AG09319 (cell line): ENCODE data around the gene CAPN11.

Experiments used
- DNase-seq: peaks from one replicate; pipeline ENCODE4 v3.0.0-alpha.2; 2010; ENCODE audit warnings: low read depth; ENCODE audit errors: extremely low read depth
- CTCF ChIP-seq: IDR thresholded peaks from 2 replicates; pipeline ENCODE4 v1.5.1; 2011; ENCODE audit warnings: low read depth, mild to moderate bottlenecking, inconsistent platforms, low read length, moderate library complexity

The CAPN11 gene

DNA sequence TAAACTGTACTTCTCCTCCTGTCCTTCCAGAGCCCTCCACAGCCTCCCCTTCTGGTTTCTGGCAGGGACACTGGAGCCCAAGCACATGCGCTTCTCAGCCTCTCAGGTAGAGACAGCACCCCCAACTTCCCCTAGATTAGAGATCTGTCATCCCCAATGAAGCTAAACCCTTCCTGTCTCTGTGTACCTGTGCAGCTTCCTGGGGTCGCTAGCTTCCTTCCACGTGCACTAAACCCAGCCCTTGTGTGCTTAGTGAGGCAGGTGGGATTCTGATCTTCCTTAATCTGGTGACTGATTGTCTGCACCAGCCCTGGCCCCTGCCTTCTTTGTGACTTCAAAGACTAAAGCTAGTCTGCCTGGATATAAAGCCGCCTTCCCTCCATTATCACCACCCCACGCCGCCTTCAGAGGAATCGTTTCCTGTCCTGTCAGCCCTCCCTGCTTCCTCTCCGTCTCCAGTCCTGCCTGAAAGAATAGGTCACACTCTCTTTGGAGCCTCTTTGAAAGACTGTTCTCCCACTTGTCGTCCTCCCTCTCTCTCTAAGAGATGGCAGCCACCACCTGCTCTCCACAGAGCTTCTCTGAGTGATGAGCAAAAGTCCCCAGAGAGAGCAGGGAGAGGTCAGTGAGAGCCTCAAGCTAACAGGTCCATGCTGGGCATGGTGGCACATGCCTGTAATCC, 27.5 kb downstream of the CAPN11 start:
- DNase-seq, result no peak
- TF ChIP-seq CTCF, result no peak

DNA sequence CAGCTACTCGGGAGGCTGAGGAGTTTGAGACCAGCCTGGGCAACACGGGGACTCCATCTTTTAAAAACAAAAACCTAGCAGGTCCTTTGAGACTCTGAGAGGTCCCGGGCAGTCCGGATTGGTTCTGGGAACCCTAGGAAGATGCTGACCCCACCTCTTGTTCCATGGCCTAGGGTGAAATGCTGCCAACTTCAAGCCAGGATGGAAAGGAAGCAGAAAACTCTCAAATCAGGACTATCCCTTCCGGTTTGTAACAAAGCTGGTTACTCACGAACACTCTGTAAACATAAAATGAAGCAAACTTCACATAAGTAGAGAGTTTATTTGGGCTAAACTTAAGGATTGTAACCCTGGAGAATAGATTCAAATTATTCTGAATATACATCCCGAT, 28.0 kb downstream of the CAPN11 start:
- TF ChIP-seq CTCF, result no peak
- DNase-seq, result no peak

- DNase-seq, result no peak
- no peak for TF ChIP-seq CTCF
Observed at GRCh38 chr6:44188819-44189218, 30.2 kb downstream of the CAPN11 start.

DNA sequence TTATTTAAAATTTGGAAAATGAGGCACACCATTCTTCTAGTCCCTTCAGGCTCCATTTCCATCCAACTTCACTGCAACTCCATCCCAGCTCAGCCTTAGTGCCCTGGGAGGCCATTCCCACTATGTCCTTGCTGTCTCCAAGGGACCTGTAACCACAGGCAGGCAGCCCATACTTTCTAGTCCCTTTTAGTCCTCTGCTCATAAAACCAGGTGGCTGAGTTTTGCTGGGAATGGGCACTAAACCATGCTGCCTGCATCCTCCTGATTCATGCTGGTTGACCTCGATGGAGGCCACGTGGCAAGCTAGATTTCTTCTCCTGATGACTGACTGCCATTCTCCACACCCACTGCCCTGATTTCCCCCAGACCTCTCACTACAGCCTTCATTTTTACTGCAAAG, 30.6 kb downstream of the CAPN11 start:
- no peak for DNase-seq
- TF ChIP-seq CTCF, result no peak

- DNase-seq, result no peak
- TF ChIP-seq CTCF, result no peak
Observed at GRCh38 chr6:44190715-44191114, 32.1 kb downstream of the CAPN11 start.

GRCh38 chr6:44192428-44193041, 33.9 kb downstream of the CAPN11 start:
- TF ChIP-seq CTCF, result no peak
- DNase-seq, result no peak

DNA sequence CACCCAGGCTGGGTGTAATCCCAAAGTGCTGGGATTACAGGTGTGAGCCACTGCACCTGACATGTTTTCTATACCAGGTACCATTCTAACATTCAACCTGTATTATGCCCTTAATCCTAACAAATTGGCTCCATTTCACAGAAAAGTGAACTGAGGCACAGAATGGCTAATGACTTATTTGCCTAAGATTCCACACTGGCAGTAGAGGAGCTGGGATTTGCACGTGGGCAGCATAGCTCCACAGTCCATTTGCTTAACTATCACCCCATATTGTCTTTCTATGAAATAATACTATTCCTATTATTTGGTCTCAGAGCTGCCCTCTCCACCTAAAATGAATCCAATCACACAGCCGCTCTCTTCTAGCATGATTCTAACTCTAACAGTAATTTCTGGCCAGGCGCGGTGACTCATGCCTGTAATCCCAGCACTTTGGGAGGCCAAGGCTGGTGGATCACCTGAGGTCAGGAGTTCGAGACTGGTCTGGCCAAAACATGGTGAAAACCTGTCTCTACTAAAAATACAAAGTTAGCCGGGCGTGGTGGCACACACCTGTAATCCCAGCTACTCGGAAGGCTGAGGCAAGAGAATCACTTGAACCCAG, 34.8 kb downstream of the CAPN11 start:
- TF ChIP-seq CTCF, result no peak
- DNase-seq, result no peak
